Fibroblast of skin of back (primary cell): ENCODE measurements around the gene ELMO1.

Source experiments
- DNase-seq: peaks from one replicate; pipeline ENCODE4 v3.0.0-alpha.2; 2013

The ELMO1 gene

DNA sequence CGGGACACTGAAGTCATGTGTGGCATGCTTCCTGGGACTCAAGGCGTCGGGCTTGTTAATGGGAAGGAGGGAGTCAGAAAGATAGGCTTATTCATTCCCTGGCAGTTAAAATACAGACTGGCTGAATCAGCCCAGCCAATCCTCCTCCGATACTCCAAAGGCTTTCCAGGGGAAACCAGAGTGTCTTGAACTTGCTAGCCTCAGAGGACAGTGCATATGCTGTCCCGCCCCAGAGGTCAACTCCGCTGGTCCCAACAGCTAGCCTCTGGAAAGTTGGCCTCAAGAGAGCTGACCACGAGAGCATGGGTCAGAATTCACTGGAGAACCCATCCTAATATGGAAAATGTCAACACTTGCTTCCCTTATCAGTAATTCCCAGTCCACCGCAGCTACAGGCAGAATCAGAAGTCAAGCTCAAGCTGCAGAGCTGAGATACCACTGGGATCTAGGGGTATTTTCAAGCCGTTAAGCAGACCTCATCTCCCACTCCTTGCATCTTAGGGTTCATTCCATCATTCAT, 43.0 kb downstream of the ELMO1 start:
- no peak for DNase-seq

DNA sequence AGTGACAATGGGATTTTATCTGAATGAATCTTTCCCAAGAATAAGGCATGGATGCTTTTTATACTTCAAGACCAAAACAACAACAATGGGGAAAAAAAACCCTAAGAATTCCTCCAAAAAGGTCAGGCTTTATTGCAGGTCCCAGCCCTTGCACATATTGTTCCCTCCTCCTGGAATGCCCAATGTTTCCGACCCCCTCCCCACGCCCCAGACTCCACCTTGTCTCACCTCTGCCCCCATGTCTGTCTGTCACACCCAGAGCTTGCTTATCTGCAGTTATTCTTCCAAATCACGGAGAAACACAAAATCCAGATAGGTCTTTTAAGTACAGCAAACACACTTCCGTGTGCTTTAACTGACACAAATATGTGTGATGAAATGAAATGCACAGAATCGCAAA, 43.5 kb downstream of the ELMO1 start:
- no peak for DNase-seq

DNA sequence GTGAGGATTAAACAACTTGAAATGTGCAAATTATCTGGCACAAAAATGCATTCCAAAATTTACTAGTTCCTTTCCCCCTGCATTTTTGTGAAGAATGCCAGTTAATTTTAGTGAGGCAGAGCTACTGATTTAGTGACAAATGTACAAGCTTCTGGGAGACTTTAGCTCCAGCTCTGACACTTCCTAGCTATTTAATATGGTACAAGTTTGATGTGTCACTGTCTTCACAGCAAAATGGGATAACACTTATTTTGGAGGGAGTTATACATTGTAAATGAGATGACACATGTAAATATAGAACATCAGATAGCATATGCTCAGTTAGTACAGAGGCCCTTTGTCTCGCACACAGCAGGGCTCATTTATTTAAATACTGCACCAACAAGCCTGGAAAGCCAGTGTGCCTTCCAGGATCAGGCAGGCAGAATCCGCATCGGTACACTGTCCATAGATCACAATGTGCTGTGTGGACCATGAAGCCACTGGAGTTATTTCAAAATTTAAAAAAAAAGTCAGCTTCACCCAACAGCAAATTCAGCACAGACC, 48.7 kb downstream of the ELMO1 start:
- no peak for DNase-seq

DNA sequence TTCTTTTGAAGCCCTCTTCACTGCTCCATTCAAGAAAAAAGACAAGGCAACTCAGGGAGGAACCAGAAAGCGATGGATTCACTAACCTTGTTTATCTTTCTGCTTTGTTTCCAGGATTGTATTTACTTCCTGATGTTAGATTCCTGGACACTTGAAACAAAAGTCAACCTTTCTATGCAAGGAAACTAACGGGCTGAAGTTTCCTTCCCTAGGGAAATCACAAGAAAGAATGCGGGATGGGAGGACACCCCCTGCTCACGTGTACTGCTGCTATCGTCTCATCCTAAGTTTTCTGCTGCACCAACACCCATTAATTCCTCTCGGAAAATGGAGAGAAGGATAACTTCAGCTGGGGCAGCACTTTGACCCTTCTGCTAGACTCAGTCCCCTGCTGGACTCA, 50.3 kb downstream of the ELMO1 start:
- no peak for DNase-seq

DNA sequence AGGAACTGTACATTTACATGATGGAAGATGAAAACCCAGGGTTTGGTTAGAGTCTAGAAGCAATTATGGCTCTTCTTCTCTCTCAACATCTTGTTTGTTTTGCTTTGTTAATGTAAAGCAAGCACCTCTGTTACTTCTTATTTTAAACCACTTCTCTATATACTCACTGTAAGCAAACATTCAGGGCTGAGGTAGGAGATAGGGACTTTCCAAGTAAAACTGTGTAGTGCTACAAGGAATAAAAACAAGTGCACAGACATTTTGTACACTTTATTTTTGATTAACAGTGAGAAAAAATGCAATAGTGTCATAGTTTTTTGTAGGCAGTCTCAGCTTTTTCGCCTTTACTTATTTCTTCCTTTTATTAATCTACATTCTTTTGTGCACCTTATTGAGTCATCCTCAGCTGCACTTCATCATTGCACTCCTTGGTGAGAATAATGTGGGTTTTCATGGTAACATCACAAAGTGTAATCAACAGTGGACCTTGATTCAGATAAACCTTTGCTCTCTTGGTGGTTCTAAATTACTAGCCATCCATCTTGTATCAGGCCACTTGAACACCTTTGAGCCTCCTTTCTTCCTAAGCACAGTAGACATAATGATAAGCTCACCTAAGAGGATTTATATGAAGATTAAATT, 52.9 kb downstream of the ELMO1 start:
- DNase-seq: no peak

DNA sequence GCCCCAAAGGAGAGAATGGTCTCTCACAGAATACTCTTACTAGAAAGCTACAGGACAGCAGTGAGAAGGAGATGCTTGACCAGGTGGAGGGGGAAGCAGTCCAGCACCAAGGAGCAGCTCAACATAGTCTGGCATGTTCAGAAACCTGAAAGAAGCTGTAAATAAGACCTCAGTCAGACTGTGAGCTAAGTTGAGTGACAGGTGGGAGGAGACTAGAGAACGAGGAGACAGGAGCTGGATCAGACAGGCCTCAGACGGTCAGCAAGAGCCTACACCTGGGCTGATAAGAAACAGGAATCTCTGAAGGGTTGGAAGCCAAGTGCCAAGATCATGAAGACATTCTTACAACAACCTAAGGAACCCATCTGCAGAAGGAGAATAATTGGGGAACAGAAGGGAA, 54.5 kb downstream of the ELMO1 start:
- DNase-seq: no peak

DNA sequence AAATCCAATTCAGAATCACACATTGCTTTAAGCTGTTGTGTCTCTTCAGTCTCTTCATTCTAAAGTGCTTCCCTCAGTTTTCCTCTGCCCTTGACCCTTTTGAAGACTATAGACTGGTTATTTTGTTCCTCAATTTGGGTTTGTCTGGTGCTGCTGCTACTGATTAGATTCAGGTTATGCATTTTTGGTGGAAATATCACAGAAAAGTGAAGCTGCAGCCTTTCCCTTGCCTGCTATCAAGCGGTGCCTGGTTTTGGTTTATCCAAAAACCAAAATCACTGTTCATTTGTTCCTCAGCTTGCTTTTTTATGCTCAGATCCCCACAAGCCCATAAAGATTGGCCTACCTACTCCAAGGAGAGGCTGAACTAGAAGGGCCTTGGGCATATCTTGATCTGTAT, 55.2 kb downstream of the ELMO1 start:
- no peak for DNase-seq

DNA sequence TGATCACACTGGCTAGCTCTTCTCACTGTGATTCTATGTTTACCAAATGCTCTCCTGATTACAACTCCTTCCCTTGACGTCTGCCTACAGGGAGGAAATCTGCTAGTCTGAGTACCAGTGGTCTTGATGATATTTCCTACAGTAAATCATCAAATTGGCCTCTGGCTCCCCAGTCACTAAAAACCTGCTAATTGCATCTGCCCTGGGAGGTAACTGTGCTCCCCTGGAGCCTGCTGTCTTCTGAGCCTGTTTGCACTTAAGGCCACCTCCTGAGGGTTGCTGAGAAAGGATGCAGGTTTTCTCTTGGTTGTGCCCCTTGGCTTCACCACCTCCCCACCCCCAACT, 56.0 kb downstream of the ELMO1 start:
- no peak for DNase-seq

DNA sequence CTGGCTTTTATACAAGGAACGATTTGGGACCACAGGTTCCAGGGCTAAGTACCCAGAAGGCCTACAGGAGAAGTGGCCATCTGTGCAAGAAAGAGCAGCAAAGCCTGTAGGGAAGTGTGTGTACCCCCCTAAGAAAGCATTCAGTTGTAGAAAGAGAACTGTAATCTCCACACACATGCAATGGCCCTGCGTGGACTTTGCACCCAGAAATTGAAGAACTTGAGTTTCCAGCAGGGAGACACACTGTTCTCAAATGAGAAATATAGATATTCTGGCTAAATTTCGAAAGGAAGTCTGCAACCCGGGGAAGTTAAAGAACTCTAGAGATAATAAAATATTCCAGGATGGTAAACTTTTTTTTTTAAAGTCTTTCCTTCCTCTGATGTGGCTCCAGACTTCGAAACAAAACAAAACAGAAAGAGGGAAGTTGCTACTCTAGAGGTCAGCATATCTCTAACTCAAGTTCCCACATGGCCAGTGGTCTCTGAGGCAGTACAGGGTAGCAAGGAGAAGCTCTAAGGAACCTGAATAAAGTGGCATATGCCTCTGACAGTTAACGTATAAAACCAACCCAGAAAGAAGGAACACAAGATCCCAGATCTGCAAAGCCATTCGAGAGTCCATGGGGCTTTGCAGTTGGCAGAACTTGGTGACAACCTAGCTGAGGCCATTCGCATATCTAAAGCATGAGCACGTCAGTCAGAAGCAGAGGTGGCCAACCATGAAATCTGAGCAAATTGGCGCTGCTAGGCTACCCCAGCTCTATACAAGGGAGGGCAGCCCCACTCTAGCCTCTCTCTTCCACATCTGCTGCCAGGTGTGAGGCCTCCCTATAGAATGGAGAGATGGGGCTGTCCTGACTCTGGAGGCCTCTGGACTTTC, 56.6 kb downstream of the ELMO1 start:
- DNase-seq: no peak

DNA sequence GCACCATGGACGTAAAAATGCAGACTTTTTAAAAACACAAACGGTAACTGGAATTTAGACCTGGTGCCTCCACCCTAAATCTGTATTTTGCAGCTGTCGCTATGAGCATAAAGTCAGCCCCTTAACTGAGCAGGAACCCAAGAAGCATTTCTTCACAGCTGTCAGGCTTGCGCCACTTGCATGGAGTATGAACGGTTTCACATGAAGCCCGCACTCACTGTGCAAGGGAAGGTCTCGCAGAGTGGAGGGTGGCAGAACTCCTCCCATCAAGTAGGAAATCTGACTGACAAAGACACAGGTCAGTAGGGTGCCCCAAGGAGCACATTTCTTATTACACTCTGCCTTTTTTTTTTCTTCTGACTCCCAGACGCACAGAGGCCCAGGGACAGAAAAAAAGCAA, 58.5 kb downstream of the ELMO1 start:
- DNase-seq: no peak

DNA sequence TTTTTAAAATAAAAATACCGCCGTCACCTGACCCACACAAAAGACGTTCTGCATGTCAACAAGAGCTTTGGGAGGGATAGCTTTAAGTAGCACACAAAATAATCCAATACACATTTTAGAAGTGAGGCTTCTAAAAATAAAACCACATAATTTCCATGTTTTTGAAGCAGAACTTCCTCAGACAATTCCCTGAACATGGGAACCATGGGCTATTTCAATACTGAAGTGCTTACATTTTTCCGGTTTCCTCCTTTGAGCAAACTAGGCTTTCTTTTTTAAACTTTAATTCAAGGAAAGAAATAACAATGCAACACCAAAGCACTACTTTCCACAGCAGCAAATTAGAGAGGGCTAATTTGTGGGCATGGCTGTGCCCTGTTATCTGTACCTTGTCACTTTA, 59.9 kb downstream of the ELMO1 start:
- no peak for DNase-seq

DNA sequence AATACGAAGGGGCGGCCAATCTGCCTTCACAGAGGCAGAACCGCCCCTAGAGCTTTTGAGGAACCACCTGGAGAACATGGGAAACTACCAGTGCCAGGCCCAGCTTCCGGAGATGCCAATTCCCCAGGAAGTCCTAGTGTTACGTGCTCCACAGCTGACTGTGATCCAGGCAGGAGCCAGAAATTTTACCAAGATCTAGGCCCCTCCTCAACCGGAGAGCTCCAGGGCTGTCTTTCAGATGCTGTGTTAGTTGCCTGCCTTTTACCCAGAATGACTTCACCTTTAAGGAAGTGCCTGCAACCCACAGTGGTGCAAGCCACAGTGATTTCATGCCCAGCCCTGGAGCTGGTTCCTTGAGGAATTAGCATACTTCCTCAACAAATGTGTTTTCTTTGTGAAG, 62.9 kb downstream of the ELMO1 start:
- no peak for DNase-seq

DNA sequence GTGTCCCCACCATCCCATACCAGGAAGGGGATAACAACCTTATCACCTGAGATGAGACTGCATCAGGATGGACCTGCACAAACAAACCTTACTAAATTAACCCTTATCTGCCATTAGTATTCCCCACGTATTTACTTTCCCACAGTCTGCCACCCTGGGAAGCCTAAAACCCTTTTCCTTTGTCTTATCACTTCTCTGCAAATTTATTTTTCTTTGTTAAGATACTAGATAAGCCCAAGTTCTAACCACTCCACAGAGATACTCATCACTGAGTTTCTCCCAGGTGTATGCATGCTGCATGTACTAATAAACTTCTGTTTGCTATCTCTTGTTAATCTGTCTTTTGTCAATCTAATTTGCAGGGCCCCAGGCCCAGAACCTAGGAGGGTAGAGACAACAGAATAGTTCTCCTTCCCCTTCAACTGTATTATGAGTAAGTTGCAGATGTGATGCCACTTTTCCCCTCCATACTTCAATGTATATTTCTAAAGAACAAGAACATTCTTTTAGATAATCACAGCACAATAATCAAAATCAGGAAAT, 66.0 kb downstream of the ELMO1 start:
- no peak for DNase-seq

DNA sequence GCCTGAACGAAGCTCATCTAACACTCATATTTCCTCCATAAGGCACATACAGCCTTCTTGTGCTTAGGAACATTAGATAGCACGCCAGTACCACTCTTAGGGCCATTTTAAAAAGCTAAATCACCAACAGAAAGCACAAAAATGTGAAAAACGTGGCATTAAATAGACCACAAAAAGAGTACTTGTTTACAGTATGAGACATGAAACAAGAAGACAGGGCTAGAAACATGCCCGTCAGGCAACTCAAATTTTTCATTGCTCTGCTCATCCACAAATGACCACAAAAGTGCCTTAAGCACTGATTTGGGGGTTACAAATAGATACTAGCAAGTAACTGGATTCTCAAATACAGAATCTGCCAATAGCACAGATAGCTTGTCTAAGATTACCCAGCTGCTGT, 67.8 kb downstream of the ELMO1 start:
- no peak for DNase-seq

DNA sequence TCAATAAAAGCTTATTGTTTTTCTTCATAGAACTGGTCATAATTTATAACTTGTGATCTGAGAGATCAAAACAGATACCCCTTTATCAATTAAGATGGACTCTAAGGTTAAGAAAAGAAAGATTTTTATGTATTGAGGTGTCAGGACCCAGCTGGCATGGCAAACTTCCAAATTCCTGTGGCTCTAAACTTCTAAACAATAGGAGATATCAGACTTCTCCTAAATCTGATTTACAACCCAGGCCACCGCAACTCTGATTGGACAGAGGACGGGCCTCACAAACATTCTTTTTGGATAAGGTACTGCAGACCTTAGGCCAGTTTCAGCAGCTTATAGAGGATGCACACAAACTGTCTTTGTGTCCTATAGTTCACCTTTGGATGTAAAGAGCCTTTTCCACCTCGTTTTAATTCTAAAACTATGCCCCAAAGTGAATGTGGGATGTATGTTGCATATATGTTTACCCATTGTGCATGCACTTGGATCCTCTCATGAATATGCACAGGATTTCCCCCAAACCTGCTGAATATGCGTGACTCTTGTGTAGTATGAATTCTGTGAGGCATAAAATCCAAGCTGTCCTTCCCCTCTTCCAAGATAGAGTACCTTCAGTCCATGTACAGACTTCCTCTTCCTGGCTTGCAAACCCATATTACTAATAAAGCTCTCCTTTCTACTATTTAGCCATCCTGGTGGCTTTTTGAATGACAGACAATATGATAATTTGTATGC, 69.0 kb downstream of the ELMO1 start:
- no peak for DNase-seq

DNA sequence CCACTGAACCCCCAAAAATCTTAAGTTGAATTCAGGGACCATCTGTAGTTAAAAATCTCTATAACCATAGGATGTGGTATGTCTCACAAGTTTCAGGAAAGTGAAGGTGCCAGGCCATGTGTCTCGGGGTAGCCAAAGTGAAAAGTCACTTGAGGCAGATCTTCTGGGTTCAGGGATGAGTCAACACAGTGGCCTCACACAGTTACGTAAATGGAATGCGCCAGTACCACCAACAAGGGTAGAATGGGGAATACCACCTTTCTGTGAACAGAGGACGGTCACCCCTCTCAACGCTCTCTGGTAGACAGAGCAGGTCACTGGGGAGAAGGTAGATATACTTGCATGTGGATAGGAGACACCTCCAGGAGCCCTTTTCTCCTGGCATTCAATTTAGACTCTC, 71.4 kb downstream of the ELMO1 start:
- DNase-seq: no peak

DNA sequence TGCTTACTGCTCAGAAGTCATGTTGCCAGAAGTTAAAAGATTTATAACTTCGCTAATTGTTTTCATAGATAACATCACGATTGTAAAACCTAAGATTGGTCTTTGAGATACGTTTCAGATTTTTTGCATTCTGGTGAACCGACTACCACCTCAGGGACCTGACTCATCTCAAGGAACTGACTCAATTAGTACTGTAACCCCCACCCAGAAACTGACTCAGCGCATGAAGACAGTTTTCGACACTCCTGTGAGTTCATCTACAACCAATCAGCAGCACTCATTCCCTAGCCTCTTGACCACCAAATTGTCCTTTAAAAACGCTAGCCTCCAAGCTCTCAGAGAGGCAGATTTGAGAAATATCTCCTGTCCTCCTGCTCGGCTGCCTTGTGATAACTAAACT, 72.3 kb downstream of the ELMO1 start:
- DNase-seq: no peak

DNA sequence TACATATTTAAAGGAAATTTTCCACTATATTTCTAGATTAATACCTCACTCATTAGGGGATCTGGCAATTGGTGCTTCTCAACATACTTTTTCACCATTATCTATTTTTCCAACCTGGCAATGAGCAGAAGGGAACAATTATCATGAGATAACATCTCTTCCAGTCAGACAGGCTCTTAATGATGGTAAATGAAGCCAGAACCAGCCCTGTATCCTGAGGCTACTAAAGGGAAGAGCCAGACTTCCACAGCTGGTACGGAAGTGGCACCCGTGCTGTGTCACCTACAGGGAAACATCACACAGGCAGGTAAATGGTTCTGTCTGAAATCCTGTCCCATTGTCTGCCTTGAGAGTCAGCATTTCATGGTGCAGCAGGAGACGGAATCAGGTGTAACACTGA, 75.9 kb downstream of the ELMO1 start:
- no peak for DNase-seq

DNA sequence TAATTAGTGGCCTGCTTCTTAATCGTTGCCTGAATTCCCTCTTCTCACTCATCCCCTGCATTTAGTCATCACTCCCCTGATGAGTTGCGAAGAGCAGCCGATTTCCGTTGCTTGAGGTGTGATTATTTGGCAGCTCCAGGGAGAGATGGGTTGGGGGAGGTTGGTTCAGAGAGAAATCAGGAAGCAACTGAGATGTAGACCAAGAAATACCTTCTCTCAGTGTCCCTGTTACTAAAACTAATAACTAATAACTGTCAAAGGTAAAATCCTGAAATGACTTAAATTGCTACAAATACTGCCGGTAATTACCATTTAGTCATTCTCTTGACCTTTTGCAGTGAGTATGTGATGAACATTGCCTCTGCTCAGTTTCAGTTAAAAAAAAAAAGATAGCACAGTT, 76.9 kb downstream of the ELMO1 start:
- DNase-seq: no peak

DNA sequence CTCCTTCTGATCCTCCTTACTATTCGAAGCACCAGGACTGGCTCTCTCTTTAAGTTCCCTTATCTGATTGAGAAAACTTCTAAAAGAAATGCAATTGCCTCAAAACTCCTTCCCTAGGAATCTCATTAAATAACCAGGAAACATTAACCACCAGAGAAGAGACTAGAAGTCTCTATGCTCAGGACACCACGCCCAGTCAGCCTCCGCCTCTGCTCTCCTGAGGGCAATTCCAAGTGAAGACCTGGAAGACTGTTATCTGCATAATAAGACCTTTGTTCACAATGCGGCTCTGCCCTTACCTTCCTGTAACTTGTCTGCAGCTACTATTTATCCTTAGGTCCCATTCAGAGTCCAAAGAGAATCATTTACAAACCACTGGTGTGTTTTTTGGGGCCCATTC, 78.8 kb downstream of the ELMO1 start:
- DNase-seq: no peak

DNA sequence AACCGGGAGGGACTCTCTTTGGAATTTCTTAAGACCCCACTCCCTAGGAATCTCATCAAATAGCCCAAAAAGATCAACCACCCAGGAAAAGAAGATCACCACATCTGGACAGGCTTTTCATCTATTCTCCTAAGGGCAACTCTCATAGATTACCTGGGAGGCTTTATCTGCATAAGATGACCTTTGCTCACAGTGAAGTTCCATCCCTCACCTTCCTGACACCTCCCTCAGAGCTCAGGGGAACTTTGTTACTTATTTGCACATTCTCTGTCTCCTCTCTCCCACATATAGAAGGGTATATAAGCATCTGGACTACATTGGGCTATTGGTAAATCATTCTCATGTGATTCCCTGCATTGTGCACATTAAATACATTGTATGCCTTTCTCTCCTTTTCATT, 80.1 kb downstream of the ELMO1 start:
- DNase-seq: no peak

DNA sequence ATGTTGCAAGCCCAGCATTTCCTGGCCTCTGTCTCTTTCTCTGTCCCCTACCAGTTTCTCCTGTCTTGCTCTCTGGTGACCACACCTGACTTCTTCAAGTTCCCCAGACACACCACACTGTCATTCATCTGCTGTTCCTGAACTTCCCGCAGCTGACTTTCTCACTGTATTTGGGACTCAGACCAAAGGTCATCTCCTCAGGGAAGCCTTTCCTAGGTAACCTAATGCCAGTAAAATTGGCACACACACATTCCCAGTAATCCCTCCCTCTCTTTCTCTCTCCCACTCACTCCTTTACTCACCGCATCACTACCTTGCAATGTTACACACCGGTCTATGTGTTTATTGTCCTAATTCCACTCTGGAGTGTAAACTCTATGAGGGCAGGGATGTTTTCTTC, 81.7 kb downstream of the ELMO1 start:
- no peak for DNase-seq

DNA sequence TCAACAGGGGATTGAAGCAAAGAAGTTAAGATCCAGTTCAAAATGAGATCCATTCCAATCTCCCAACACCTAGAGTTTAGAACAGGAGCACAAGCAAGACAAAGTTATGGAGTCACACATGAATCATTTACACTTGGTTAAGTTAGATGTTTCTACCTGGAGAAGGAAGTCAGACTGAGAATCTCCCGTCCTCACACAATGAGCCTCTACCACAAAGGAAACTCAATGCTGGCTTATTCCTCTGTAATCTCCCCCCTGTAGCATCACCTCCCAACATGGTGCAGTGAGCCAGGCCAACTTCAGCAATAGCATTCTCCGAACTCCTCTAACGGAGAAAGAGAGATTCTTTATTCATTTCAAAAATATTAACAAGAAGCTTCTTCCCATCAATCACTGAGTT, 82.2 kb downstream of the ELMO1 start:
- no peak for DNase-seq
